Measurements from ENCODE around the gene MRPL52.
"Not testable (repeated sequence)": the region's sequence is repeated elsewhere in the genome, so short reads cannot be mapped to it uniquely, and the experiment has no call there.

The MRPL52 gene

DNA sequence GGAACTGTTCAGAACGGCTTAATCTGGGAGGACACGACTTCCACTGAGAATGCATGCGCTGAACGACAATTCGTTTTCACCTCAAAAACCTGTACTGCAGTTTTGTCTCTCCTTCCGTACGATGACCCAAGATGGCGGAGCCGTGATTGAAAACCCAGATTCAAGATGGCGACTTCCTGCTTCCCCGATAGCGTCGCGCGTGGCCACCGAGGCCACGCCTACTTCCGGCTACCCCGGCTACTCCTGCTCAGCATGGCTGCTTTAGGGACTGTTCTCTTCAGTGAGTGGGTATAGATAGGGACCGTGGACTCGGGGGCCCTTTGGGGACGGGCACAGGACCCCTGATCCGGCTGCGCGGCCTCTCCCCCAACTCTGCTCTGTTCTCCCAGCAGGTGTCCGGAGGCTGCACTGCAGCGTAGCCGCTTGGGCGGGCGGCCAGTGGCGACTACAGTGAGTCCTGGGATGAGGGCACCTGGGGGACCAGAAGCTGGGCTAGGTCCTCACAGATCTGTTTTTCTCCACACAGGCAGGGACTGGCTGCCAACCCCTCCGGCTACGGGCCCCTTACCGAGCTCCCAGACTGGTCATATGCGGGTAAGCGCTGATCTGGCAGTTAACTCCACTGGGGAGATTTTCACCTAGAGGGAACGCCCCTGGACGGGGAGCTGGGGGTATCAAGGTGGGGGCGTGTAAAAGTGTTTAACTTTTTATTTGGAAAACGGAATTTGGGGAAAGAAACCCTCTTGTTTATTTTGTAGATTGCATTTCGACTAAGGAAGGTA lies at the start of gene MRPL52:
Gene MRPL52, plus strand, starts transcription at position 227 of the 782 bp plus-strand sequence. Its CDS starts 26 bp downstream, at position 253.
- DNase-seq (ENCODE audit: low read depth): peak; percentile 78

GRCh38 chr14:22780105-22780679 lies 49.5 kb upstream of the MRPL52 start:
- no peak for DNase-seq (ENCODE audit: low read depth)

GRCh38 chr14:22780941-22781300 lies 48.8 kb upstream of the MRPL52 start:
- no peak for DNase-seq (ENCODE audit: low read depth)

DNA sequence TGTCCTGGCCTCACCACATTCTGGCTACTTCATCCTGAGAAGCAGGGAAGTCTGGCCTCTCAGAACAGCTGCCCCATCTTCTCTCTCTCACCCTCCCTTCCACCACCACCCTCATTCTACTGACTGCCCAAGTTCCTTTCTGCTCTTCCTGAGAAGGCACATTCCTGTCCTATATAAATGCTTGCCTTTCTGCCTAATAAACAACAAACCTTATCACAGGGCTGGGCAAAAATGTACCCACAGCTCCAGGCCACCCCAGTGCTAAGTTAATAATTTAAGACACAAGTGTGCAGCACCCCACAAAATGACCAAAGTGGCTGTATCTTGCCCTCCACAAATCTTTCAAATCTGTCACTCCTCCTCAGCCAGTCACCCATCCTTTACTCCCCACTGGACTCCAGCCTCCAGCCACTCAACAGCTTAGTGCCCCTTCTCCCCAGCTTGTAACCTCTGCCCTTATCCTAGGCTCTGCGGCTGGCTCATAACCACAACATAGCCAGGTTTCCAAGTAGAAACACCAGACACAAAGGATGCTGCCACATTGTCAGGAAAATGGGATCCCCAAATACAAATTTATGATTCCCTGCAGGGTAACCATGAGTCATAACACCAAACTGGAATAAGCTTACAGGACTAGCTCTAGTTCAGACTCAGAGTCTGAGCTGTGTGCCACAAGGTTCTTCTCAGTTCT lies 48.2 kb upstream of the MRPL52 start:
- DNase-seq (ENCODE audit: low read depth): no peak

DNA sequence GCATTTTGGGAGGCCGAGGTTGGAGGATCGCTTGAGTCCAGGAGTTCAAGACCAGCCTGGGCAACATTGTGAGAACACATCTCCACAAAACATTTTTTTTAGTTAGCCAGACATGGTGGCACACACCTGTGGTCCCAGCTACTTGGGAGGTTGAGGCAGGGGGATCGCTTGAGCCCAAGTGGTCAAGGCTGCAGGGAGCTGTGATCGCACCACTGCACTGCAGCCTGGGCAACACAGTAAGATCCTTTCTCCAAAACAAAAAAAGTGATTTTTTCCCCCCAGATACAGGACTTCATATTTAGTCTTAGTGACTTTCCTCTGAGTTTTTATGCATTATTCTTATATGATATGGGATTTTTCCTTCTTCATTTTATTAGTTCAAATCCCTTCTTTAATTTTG lies 43.0 kb upstream of the MRPL52 start:
- DNase-seq (ENCODE audit: low read depth): no peak

DNA sequence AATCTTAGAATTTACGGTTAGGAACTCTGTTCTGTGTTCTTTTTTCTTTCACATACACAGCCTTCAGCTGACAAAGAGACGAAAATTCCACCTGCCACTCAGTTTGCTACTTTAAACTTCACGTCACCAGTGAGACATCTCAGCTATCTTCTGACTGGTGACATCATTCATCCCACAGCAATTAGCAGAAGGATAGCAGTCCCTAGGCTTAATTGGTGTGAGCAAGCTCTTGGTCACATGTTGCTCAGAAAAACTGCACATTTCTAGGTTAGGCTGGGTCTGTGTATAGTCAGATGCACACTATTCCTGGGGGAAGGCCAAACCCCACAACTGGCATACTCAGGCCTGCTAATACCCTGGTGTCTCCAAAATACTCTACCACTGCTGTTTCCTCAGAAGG lies 38.4 kb upstream of the MRPL52 start:
- no peak for DNase-seq (ENCODE audit: low read depth)

DNA sequence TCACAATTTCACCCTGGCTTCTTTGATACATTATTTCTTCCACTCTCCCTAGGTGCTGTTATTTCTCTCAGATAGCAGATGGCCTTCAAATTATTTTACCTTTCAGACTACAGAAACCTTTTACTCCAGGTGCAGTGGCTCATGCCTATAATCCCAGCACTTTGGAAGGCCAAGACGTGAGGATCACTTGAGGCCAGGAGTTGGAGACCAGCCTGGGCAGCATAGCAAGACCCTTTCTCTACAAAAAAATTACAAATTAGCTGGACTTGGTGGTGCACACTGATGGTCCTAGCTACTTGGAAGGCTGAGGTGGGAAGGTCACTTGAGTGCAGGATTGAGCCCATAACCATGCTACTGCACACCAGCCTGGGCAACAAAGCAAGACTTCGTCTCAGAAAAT lies 37.5 kb upstream of the MRPL52 start:
- DNase-seq (ENCODE audit: low read depth): no peak

- not testable (repeated sequence) for DNase-seq (ENCODE audit: low read depth)
Observed at GRCh38 chr14:22793550-22793949, 36.1 kb upstream of the MRPL52 start.

GRCh38 chr14:22793976-22794375 lies 35.7 kb upstream of the MRPL52 start:
- DNase-seq (ENCODE audit: low read depth): no peak

DNA sequence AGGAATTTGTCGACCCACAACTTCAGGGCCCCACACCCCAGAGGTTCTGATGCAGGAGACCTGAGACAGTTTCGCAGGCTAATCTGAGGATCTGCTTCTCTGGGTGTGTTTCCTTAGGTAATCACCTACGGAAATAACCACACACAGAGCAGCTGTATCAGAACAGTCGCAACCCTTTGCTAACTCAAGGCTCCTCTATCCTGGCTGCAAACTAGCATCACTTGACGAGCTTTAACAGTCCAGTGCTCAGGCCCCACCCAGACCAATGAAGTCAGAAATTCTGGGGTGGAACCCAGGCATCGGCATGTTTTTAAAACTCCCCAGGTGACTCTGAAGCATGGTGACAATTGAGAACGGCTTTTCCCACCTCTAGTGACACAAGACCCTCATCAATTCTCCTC lies 35.1 kb upstream of the MRPL52 start:
- no peak for DNase-seq (ENCODE audit: low read depth)

DNA sequence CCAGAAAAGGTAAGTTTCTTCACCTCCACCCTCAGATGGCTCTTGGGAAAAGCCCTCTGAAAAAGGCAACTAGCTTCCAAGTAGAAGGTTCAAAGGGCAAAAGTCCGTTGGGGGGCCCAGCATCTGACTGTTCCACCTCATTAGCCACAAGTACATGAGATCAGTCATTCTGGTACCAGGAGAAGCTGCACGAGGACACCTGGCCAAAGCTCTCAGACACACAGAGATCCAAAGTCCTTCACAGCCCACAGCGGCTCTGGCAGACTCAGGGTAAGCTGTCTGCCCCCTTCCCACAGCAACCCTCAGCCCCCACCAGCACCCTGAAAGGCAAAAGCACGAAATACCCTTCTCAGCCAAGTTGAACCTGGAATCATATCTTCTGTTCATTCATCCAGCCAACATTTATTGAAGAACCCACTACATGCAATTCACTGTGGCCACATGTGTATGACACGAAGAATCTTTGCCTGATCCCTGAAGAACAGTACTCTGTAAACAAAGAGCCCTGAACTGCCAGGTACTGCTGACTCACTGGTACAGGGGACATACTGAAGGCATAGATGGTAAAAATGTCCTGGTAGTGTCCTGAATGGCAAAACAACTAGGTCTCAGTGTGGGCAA lies 33.5 kb upstream of the MRPL52 start:
- DNase-seq (ENCODE audit: low read depth): no peak

GRCh38 chr14:22797017-22797917 lies 32.4 kb upstream of the MRPL52 start:
- no peak for DNase-seq (ENCODE audit: low read depth)

GRCh38 chr14:22798528-22798927 lies 31.2 kb upstream of the MRPL52 start:
- DNase-seq (ENCODE audit: low read depth): no peak

- no peak for DNase-seq (ENCODE audit: low read depth)
Observed at GRCh38 chr14:22800346-22800745, 29.3 kb upstream of the MRPL52 start.

- DNase-seq (ENCODE audit: low read depth): no peak
Observed at GRCh38 chr14:22801716-22802115, 28.0 kb upstream of the MRPL52 start.

- DNase-seq (ENCODE audit: low read depth): no peak
Observed at GRCh38 chr14:22802860-22803686, 26.6 kb upstream of the MRPL52 start.

DNA sequence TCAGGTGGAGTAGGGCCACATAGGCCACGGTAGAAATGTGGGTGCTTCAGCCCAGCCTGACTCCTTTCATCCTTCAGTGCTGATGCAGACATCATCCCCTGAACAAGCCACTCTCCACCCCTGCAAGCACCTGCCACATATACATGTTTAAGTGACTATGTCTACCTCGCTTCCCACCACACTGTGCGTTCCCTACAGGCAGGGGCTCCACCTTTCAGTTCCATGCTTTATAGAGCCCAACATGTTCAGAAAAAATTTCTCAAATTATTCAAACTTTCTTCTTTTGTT lies 26.1 kb upstream of the MRPL52 start:
- no peak for DNase-seq (ENCODE audit: low read depth)

GRCh38 chr14:22805235-22805634 lies 24.5 kb upstream of the MRPL52 start:
- not testable (repeated sequence) for DNase-seq (ENCODE audit: low read depth)

DNA sequence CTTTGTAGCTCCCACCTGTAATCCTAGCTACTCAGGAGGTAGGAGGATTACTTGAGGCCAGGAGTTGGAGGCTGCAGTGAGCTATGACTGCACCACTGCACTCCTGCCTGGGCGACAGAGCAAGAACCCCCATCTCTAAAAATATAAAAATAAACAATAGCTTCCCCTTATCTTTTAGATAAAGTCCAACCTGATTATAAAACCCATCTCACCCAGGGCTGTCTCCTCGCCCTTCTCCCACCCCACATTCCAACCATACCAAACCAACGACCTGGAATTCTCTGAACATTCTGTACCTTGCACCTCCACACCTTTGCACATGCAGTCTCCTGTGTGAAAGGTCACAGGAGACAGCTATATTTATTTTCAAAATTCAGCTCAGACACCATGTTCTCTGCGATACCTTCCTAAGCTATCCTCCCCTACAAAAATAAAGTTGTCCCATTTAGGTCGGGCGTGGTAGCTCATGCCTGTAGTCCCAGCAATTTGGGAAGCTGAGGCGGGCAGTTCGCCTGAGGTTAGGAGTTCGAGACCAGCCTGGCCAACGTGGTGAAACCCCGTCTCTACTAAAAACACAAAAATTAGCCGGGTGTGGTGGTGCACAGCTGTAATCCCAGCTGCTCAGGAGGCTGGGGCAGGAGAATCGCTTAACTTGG lies 22.1 kb upstream of the MRPL52 start:
- no peak for DNase-seq (ENCODE audit: low read depth)

- no peak for DNase-seq (ENCODE audit: low read depth)
Observed at GRCh38 chr14:22808388-22809209, 21.1 kb upstream of the MRPL52 start.

All from HS-27A (cell line).